ENCODE data around the gene PRKRA.

DNA sequence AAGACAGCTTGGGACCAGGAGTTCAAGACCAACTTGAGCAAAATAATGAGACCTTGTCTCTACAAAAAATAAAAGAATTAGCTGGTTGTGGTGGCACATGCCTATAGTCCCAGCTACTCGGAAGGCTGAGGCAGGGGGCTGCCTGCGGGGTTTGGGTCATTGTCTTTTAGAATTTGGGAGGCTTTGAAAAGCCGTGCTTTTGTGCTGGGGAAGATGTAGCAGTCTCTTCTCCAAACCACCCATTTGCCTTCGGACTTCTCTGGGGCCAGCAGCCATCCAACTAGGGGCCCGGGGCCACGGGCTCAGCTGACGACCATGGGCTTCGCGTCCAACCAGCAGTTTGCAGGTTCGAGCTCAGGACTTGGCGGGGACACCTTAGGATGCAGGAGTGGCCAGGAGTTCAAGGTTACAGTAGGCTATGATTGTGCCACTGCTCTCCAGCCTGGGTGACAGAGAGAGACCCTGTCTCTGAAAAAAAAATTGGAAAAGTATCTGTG, 6.5 kb upstream of the PRKRA start:
- TF ChIP-seq JUN (IDR thresholded peaks at IDR 0.05; ENCODE audit: borderline replicate concordance, low read depth, low read length) (no peak), JUN (CRISPR knock-in tag; IDR thresholded peaks at IDR 0.05; ENCODE audit: borderline replicate concordance) (no peak), ZBTB8A (IDR thresholded peaks at IDR 0.05; ENCODE audit: partially characterized antibody) (no peak), SMARCC2 (IDR thresholded peaks at IDR 0.05; ENCODE audit: low read depth) (no peak), SRF (CRISPR knock-in tag; IDR thresholded peaks at IDR 0.05) (no peak), MAFG (tag; conservative IDR thresholded peaks at IDR 0.05) (no peak), ZNF224 (CRISPR knock-in tag; IDR thresholded peaks at IDR 0.05) (no peak), TRIM28 (IDR thresholded peaks at IDR 0.05) (no peak), SPI1 (IDR thresholded peaks at IDR 0.05; ENCODE audit: borderline replicate concordance, low read depth, low read length) (no peak), NRF1 (conservative IDR thresholded peaks at IDR 0.05 in 1 of 2, IDR thresholded peaks at IDR 0.05 in 1 of 2) (no peak), ZNF584 (CRISPR knock-in tag; IDR thresholded peaks at IDR 0.05; ENCODE audit: low read depth) (no peak), TCF3 (CRISPR knock-in tag; IDR thresholded peaks at IDR 0.05) (no peak)
- TF ChIP-seq, protein P1, sequence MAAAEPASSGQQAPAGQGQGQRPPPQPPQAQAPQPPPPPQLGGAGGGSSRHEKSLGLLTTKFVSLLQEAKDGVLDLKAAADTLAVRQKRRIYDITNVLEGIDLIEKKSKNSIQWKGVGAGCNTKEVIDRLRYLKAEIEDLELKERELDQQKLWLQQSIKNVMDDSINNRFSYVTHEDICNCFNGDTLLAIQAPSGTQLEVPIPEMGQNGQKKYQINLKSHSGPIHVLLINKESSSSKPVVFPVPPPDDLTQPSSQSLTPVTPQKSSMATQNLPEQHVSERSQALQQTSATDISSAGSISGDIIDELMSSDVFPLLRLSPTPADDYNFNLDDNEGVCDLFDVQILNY (CRISPR knock-in tag; IDR thresholded peaks at IDR 0.05) = no peak
- TF ChIP-seq, protein P2, sequence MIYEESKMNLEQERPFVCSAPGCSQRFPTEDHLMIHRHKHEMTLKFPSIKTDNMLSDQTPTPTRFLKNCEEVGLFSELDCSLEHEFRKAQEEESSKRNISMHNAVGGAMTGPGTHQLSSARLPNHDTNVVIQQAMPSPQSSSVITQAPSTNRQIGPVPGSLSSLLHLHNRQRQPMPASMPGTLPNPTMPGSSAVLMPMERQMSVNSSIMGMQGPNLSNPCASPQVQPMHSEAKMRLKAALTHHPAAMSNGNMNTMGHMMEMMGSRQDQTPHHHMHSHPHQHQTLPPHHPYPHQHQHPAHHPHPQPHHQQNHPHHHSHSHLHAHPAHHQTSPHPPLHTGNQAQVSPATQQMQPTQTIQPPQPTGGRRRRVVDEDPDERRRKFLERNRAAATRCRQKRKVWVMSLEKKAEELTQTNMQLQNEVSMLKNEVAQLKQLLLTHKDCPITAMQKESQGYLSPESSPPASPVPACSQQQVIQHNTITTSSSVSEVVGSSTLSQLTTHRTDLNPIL (CRISPR knock-in tag; IDR thresholded peaks at IDR 0.05) = no peak
- TF ChIP-seq, protein P3, sequence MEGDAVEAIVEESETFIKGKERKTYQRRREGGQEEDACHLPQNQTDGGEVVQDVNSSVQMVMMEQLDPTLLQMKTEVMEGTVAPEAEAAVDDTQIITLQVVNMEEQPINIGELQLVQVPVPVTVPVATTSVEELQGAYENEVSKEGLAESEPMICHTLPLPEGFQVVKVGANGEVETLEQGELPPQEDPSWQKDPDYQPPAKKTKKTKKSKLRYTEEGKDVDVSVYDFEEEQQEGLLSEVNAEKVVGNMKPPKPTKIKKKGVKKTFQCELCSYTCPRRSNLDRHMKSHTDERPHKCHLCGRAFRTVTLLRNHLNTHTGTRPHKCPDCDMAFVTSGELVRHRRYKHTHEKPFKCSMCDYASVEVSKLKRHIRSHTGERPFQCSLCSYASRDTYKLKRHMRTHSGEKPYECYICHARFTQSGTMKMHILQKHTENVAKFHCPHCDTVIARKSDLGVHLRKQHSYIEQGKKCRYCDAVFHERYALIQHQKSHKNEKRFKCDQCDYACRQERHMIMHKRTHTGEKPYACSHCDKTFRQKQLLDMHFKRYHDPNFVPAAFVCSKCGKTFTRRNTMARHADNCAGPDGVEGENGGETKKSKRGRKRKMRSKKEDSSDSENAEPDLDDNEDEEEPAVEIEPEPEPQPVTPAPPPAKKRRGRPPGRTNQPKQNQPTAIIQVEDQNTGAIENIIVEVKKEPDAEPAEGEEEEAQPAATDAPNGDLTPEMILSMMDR (IDR thresholded peaks at IDR 0.05 in 2 of 3, conservative IDR thresholded peaks at IDR 0.05 in 1 of 3; ENCODE audit: insufficient read depth in 2 of 3, low read depth in 1 of 3, low read length in 3 of 3) = no peak

All from K562 (cell line).